ENCODE results near the gene ITSN2.

Gene ITSN2

DNA sequence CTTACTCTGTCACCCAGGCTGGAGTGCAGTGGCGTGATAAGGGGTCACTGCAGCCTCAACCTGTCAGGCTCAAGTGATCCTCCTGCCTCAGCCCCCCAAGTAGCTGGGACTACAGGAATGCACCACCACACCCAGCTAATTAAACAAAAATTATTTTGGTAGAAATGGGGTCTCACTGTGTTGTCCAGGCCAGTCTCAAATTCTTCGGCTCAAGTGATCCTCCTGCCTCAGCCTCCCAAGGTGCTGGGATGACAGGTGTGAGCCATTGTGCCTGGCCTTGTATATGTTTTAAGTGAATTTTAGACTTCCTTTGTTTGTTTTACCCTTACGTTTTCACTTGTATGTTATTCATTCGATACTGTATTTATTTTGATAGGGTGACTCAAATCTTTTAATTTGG, 34.7 kb upstream of the ITSN2 start:
- H3K36me3 ChIP-seq (ENCODE audit: control insufficient read depth, insufficient read depth, low read length): no peaks in the 10 kb centered on the region
- WGBS, 2 experiments: 88 to 99% methylated on average over 2 to 4 of the region's 4 CpGs
- H3K4me3 ChIP-seq (ENCODE audit: insufficient read depth, low read depth, low read length): no peak overlapping the region
- H3K4me1 ChIP-seq (ENCODE audit: control insufficient read depth, insufficient read depth, low read length): no peaks in the 10 kb centered on the region
- no peaks in the 10 kb centered on the region for H3K27me3 ChIP-seq (ENCODE audit: control insufficient read depth, insufficient read depth, low read length, poor library complexity, severe bottlenecking)
- H3K27ac ChIP-seq (ENCODE audit: insufficient read depth, low read depth, low read length, poor library complexity, severe bottlenecking): no peak overlapping the region
- H3K9me3 ChIP-seq (ENCODE audit: control insufficient read depth, low read length): no peaks in the 10 kb centered on the region

DNA sequence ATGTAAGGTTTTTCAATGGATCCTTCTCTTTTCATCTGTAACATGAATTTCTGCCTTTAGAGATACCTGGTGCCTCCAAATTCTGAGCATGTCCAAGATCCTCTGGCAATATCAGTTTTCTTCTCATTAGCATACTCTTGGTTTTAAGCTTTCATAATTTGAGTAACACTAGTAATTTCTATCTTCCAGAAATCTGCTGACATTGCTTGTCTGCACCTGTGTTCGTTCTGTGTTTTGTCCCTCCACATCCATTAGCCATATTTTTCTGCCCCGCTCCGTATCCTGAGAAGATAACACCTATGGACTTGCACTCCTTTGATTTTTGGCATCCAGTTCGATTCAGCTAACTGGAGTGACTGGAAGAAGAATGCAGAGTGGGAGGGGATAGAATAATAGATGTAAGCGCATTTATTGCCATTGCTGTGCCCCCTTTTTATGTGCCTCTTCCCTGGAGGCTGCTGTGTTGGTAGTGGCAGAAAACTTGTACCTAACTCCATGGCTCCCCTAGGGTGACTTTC, 32.3 kb upstream of the ITSN2 start:
- no peak overlapping the region for H3K4me3 ChIP-seq (ENCODE audit: insufficient read depth, low read depth, low read length)
- no peaks in the 10 kb centered on the region for H3K4me1 ChIP-seq (ENCODE audit: control insufficient read depth, insufficient read depth, low read length)
- H3K27me3 ChIP-seq (ENCODE audit: control insufficient read depth, insufficient read depth, low read length, poor library complexity, severe bottlenecking): no peaks in the 10 kb centered on the region
- H3K36me3 ChIP-seq (ENCODE audit: control insufficient read depth, insufficient read depth, low read length): no peaks in the 10 kb centered on the region
- H3K27ac ChIP-seq (ENCODE audit: insufficient read depth, low read depth, low read length, poor library complexity, severe bottlenecking): no peak overlapping the region
- WGBS, 2 experiments: 90 to 91% methylated on average over 5 of the region's 5 CpGs
- H3K9me3 ChIP-seq (ENCODE audit: control insufficient read depth, low read length): no peaks in the 10 kb centered on the region

DNA sequence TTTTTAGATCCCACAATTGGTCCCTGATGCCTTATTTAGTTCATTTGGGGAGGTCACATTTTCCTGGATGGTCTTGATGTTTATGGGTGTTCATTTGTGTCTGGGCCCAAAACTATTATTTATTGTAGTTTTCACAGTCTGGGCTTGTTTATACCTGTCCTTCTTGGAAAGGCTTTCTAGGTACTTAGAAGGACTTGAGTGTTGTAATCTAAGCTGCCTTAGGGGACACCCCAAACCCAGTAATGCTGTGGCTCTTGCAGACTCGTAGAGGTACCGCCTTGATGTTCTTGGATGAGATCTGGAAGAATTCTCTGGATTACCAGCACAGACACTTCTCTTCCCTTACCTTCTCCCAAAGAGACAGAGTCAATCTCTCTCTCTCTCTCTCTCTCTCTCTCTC, 25.0 kb upstream of the ITSN2 start:
- H3K4me1 ChIP-seq (ENCODE audit: control insufficient read depth, insufficient read depth, low read length): no peaks in the 10 kb centered on the region
- no peak overlapping the region for H3K4me3 ChIP-seq (ENCODE audit: insufficient read depth, low read depth, low read length)
- WGBS, 2 experiments: 94 to 100% methylated on average over 2 of the region's 2 CpGs
- H3K27me3 ChIP-seq (ENCODE audit: control insufficient read depth, insufficient read depth, low read length, poor library complexity, severe bottlenecking): no peaks in the 10 kb centered on the region
- no peak overlapping the region for H3K27ac ChIP-seq (ENCODE audit: insufficient read depth, low read depth, low read length, poor library complexity, severe bottlenecking)
- no peaks in the 10 kb centered on the region for H3K36me3 ChIP-seq (ENCODE audit: control insufficient read depth, insufficient read depth, low read length)
- no peaks in the 10 kb centered on the region for H3K9me3 ChIP-seq (ENCODE audit: control insufficient read depth, low read length)

DNA sequence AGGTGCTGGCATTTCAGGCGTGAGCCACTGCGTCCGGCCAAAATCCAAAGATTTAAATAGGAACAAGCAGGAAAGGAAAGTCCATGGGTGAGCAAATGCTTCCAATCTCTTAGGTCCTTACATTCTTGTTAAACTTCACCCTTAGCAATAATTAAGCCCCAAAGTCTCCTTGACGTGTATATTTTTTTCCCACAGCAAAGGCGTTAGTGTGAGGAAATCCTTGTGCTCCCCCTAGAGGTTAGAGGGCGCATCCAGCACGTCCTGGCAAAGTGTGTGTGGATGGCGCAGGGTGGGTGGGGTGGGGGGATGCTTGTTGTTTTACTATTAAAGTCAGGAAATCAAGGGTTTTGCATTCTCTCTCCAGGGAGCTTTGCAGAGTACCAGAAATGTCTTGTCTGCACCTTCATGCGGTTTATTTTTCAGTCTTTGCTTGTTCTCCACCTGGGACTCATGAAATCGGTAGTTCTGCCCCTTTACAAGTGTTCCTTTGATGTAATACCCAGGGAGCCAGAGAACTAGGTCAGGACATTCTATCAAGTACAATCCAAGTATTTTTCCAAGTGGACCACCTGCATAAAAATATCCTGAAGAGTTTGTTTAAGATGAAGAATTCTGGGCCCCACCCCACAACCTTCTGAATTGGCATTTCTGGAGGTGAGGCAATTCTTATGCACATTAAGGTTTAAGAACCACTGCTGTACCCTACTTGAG, 22.2 kb upstream of the ITSN2 start:
- Histone ChIP-seq H3K4me1 (ENCODE audit: control insufficient read depth, insufficient read depth, low read length) (no peaks in the 10 kb centered on the region), H3K27ac (ENCODE audit: insufficient read depth, low read depth, low read length, poor library complexity, severe bottlenecking) (no peak overlapping the region), H3K9me3 (ENCODE audit: control insufficient read depth, low read length) (no peaks in the 10 kb centered on the region), H3K27me3 (ENCODE audit: control insufficient read depth, insufficient read depth, low read length, poor library complexity, severe bottlenecking) (no peaks in the 10 kb centered on the region), H3K4me3 (ENCODE audit: insufficient read depth, low read depth, low read length) (no peak overlapping the region), H3K36me3 (ENCODE audit: control insufficient read depth, insufficient read depth, low read length) (no peaks in the 10 kb centered on the region)
- 34 to 39% methylated on average over 10 of the region's 10 CpGs for WGBS, 2 experiments

DNA sequence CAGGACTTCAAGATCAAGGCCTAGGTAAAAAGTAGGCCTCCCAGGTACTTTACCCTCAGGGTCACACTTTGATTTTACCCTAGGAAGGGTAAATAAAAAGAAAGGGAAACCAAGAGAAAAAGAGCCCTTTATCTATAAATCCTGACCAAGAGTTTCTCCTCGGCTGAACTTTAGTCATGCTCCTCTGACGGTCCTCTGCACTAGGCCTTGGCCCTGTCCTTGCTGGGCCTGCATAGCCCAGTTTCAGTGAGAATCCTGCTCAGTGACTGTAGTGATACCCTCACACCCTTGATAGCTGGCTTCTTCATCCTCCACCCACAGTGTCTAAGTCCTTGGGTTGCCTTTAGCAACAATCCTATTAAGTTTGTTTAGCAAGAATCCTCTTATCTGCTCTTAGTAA, 20.5 kb upstream of the ITSN2 start:
- H3K36me3 ChIP-seq (ENCODE audit: control insufficient read depth, insufficient read depth, low read length): no peaks in the 10 kb centered on the region
- H3K27me3 ChIP-seq (ENCODE audit: control insufficient read depth, insufficient read depth, low read length, poor library complexity, severe bottlenecking): no peaks in the 10 kb centered on the region
- H3K27ac ChIP-seq (ENCODE audit: insufficient read depth, low read depth, low read length, poor library complexity, severe bottlenecking): no peak overlapping the region
- no peak overlapping the region for H3K4me3 ChIP-seq (ENCODE audit: insufficient read depth, low read depth, low read length)
- no peaks in the 10 kb centered on the region for H3K9me3 ChIP-seq (ENCODE audit: control insufficient read depth, low read length)
- 87 to 97% methylated on average over 2 of the region's 2 CpGs for WGBS, 2 experiments
- no peaks in the 10 kb centered on the region for H3K4me1 ChIP-seq (ENCODE audit: control insufficient read depth, insufficient read depth, low read length)

DNA sequence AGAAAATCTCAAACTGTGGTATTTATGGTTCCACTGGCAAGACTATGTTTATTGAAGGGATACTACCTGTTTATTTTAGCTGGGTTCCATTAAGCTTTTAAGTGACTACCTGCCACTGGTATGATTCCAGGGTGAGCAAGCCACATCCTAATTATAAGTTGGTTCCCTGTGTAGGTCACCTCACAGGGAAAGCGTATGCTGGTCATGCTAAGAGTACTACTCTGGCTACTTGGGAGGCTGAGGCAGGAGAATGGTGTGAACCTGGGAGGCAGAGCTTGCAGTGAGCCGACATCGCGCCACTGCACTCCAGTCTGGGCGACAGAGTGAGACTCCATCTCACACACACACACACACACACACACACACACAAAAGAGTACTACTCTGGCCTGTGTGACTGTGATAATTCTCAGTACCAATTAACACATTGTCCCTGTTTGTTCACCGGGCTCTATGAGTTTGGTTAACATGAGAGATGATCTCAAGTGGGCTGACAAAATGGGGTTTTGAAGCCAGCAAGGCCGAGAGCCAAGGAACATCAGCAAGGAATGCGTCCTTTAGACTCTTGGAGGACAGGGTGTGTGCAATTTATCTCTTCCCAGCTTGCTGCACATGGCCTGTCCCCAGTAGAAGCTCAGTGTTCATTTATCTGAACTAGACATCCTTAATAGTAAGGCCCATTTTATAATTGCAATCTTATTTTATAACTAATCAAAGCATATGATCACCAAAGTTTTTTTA, 15.2 kb upstream of the ITSN2 start:
- H3K27ac ChIP-seq (ENCODE audit: insufficient read depth, low read depth, low read length, poor library complexity, severe bottlenecking): no peak overlapping the region
- no peaks in the 10 kb centered on the region for H3K36me3 ChIP-seq (ENCODE audit: control insufficient read depth, insufficient read depth, low read length)
- H3K27me3 ChIP-seq (ENCODE audit: control insufficient read depth, insufficient read depth, low read length, poor library complexity, severe bottlenecking): no peaks in the 10 kb centered on the region
- H3K4me3 ChIP-seq (ENCODE audit: insufficient read depth, low read depth, low read length): no peak overlapping the region
- no peaks in the 10 kb centered on the region for H3K4me1 ChIP-seq (ENCODE audit: control insufficient read depth, insufficient read depth, low read length)
- no peaks in the 10 kb centered on the region for H3K9me3 ChIP-seq (ENCODE audit: control insufficient read depth, low read length)
- WGBS, 2 experiments: 79 to 81% methylated on average over 7 of the region's 8 CpGs

DNA sequence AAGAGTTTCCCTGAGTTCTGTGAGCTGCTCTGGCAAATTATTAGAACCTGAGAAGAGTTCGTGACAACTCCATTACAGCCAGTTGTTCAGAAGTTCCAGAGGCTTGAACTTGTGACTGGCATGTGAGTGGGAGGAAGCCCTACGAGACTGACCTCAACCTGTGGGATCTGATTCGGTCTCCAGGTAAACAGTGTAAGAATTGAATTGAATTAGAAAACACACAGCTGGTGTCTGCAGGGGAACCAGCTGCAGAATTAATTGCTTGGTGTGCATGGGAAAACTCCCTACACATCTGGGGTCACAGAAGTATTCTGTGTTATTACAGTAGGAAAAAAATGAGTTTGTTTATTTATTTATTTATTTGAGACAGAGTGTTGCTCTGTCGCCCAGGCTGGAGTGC, 14.0 kb upstream of the ITSN2 start:
- Histone ChIP-seq H3K9me3 (ENCODE audit: control insufficient read depth, low read length) (no peaks in the 10 kb centered on the region), H3K27ac (ENCODE audit: insufficient read depth, low read depth, low read length, poor library complexity, severe bottlenecking) (no peak overlapping the region), H3K4me3 (ENCODE audit: insufficient read depth, low read depth, low read length) (no peak overlapping the region), H3K27me3 (ENCODE audit: control insufficient read depth, insufficient read depth, low read length, poor library complexity, severe bottlenecking) (no peaks in the 10 kb centered on the region), H3K4me1 (ENCODE audit: control insufficient read depth, insufficient read depth, low read length) (no peaks in the 10 kb centered on the region), H3K36me3 (ENCODE audit: control insufficient read depth, insufficient read depth, low read length) (no peaks in the 10 kb centered on the region)
- whole genome bisulfite sequencing, 2 experiments: 59 to 70% methylated on average over 3 to 4 of the region's 4 CpGs

DNA sequence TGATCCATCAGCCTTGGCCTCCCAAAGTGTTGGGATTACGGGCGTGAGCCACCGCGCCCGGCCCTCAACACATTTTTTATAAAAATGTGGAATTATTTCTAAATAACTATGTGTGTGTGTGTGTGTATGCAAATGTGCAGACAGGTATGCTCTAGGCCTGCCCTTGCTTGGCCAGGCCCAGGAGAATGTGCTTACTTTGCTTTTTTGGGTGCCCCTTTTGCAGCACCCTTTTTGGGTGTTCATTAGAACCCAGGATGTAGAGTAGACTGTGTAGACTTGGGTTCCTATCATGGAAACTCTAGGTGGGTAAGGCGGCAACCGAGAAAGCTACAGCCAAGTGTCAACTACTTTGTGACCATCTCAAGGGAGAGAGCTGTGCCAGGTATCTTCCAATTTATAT, 11.7 kb upstream of the ITSN2 start:
- no peaks in the 10 kb centered on the region for H3K4me1 ChIP-seq (ENCODE audit: control insufficient read depth, insufficient read depth, low read length)
- WGBS, 2 experiments: 82 to 98% methylated on average over 3 to 7 of the region's 7 CpGs
- H3K9me3 ChIP-seq (ENCODE audit: control insufficient read depth, low read length): no peaks in the 10 kb centered on the region

DNA sequence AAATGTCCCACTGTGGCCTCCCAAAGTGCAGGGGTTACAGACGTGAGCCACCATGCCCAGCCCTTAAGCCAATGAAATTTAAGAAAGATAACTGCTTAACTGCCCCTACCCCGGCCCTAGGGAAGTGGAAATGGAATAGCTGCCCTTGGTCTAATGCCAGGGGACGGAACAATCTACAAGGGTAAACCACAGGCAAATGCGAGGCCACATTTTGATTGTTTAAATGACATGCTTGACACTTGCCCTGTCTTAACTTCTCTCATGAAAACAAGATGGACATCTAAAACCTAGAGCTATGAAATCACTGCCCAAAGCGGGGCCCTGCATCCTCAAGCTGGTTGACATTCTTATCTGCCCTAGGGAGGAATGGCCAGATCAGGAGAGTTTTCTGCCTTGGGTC, 5.5 kb upstream of the ITSN2 start:
- H3K9me3 ChIP-seq (ENCODE audit: control insufficient read depth, low read length): no peaks in the 10 kb centered on the region
- no peak overlapping the region for H3K27ac ChIP-seq (ENCODE audit: insufficient read depth, low read depth, low read length, poor library complexity, severe bottlenecking)
- H3K4me3 ChIP-seq (ENCODE audit: insufficient read depth, low read depth, low read length): no peak overlapping the region
- H3K27me3 ChIP-seq (ENCODE audit: control insufficient read depth, insufficient read depth, low read length, poor library complexity, severe bottlenecking): peaks cover 5% of the 10 kb centered on the region
- no peaks in the 10 kb centered on the region for H3K4me1 ChIP-seq (ENCODE audit: control insufficient read depth, insufficient read depth, low read length)
- 28 to 33% methylated on average over 5 of the region's 5 CpGs for WGBS, 2 experiments
- no peaks in the 10 kb centered on the region for H3K36me3 ChIP-seq (ENCODE audit: control insufficient read depth, insufficient read depth, low read length)

More for the DNA sequence above, 11.7 kb upstream of the ITSN2 start:
- Histone ChIP-seq H3K27me3 (ENCODE audit: control insufficient read depth, insufficient read depth, low read length, poor library complexity, severe bottlenecking) (no peaks in the 10 kb centered on the region), H3K4me3 (ENCODE audit: insufficient read depth, low read depth, low read length) (no peak overlapping the region), H3K27ac (ENCODE audit: insufficient read depth, low read depth, low read length, poor library complexity, severe bottlenecking) (no peak overlapping the region), H3K36me3 (ENCODE audit: control insufficient read depth, insufficient read depth, low read length) (no peaks in the 10 kb centered on the region)

DNA sequence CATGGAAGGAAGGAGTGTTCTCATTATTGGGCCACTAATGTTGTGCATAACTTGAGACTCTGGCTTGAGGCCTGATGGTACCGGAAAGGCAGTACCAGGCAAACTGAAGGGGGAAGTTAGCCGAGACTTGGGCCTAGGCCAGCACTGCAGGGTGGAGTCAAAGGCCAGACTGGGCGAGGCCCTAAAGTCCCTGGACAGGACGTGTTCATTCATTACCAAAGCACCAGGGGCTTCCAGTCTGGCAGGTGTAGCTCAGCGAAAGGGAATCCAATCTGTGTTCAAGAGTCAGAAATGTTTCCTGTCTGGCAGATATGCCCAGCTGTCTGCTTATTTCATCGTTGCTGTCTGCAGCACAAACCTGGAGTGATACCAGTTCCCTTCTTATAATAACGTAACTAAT, 4.7 kb upstream of the ITSN2 start:
- Histone ChIP-seq H3K4me3 (ENCODE audit: insufficient read depth, low read depth, low read length) (no peak overlapping the region), H3K36me3 (ENCODE audit: control insufficient read depth, insufficient read depth, low read length) (no peaks in the 10 kb centered on the region), H3K4me1 (ENCODE audit: control insufficient read depth, insufficient read depth, low read length) (no peaks in the 10 kb centered on the region), H3K9me3 (ENCODE audit: control insufficient read depth, low read length) (no peaks in the 10 kb centered on the region), H3K27ac (ENCODE audit: insufficient read depth, low read depth, low read length, poor library complexity, severe bottlenecking) (no peak overlapping the region), H3K27me3 (ENCODE audit: control insufficient read depth, insufficient read depth, low read length, poor library complexity, severe bottlenecking) (peaks cover 10% of the 10 kb centered on the region)
- WGBS, 2 experiments: 73 to 74% methylated on average over 6 to 7 of the region's 7 CpGs
